OCI-M2 (cell line): ENCODE results near the gene CDKN2A.
"Not testable (repeated sequence)": the region's sequence is repeated elsewhere in the genome, so short reads cannot be mapped to it uniquely, and the experiment has no call there.

Experiments
- DNase-seq: peaks from one replicate; lab custom pipeline; 2025; ENCODE audit not compliant: unreplicated experiment; lab: John Stamatoyannopoulos, UW

CDKN2A gene

GRCh38 chr9:21982861-21983560 is 11.2 kb downstream of the CDKN2A start:
- no peak for DNase-seq

GRCh38 chr9:21982391-21982790 is 11.8 kb downstream of the CDKN2A start:
- no peak for DNase-seq

- DNase-seq = no peak
Measured at GRCh38 chr9:21976334-21976875, 17.8 kb downstream of the CDKN2A start.

- no peak for DNase-seq
Measured at GRCh38 chr9:21974722-21975409, 19.3 kb downstream of the CDKN2A start.

GRCh38 chr9:21974343-21974721 is 19.9 kb downstream of the CDKN2A start:
- no peak for DNase-seq

GRCh38 chr9:21972361-21972760 is 21.8 kb downstream of the CDKN2A start:
- DNase-seq = no peak

- no peak for DNase-seq
Measured at GRCh38 chr9:21970800-21971640, 23.2 kb downstream of the CDKN2A start.

- DNase-seq = no peak
Measured at GRCh38 chr9:21969951-21970799, 24.0 kb downstream of the CDKN2A start.

GRCh38 chr9:21969011-21969940 is 24.9 kb downstream of the CDKN2A start:
- DNase-seq = no peak

- DNase-seq = no peak
Measured at GRCh38 chr9:21968331-21969010, 25.7 kb downstream of the CDKN2A start.

GRCh38 chr9:21967702-21968101 is 26.5 kb downstream of the CDKN2A start:
- DNase-seq = no peak

- no peak for DNase-seq
Measured at GRCh38 chr9:21967169-21967568, 27.0 kb downstream of the CDKN2A start.

- DNase-seq = no peak
Measured at GRCh38 chr9:21966140-21966851, 27.9 kb downstream of the CDKN2A start.

- no peak for DNase-seq
Measured at GRCh38 chr9:21965401-21965951, 28.7 kb downstream of the CDKN2A start.

- no peak for DNase-seq
Measured at GRCh38 chr9:21964925-21965385, 29.2 kb downstream of the CDKN2A start.

- no peak for DNase-seq
Measured at GRCh38 chr9:21961569-21961968, 32.6 kb downstream of the CDKN2A start.

GRCh38 chr9:21959268-21959667 is 34.9 kb downstream of the CDKN2A start:
- DNase-seq = not testable (repeated sequence)

- DNase-seq = no peak
Measured at GRCh38 chr9:21958833-21959232, 35.4 kb downstream of the CDKN2A start.
